Fibroblast of skin of back (primary cell): ENCODE results near the gene POLR1F.

Source experiments
- DNase-seq: peaks from one replicate; pipeline ENCODE4 v3.0.0-alpha.2; 2013

The POLR1F gene

DNA sequence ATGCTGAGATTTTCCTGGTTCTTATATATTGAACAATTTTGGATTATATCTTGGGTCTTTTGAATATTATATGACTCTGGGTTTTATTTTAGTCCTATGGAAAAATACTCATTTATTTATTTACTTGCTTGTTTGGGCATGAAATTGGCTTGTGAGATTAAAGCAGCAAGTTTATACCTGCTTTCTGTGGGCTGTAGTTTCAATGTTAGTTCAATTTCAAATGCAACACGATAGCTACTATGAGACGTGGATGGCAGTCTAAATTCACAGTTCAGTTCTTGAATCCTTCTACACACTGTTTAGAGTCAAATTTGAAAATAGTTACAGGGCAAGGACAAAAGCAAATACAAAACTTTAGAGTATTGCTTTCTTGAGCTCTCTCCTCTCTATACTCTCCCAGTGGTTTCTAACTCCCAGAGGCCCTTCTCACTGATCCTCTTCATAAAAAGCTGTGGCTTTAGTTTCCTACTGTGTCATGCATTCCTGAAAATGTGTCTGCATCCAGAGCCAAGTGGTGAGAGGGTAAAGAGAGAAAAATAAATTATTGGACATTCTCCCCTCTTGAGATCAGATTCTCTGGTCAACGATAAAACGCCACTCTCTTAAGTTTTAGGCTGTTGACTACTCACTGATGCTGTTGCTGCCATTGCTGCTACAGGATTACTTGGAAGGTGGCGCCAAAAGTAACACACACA, 34.4 kb downstream of the POLR1F start:
- peak; percentile 62 for DNase-seq

DNA sequence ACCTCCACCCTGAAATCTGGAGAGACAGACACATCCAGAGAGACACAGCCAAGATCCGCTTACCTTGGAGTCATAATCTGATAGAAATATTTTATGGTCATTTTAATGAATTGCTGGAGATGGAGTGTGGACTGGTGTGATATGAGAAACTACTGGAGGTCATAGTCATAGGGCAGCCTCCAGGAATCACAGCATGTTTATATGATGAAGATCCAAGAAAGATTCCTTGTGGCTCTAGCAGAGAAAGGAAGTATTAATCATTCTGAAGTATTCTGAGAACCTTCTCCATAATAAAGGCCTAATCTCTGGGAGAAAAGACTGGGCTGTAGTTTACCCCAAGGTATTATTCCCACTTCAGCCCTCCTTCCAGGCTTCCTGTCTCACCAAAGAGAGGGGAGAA, 38.0 kb downstream of the POLR1F start:
- DNase-seq: peak; percentile 48

DNA sequence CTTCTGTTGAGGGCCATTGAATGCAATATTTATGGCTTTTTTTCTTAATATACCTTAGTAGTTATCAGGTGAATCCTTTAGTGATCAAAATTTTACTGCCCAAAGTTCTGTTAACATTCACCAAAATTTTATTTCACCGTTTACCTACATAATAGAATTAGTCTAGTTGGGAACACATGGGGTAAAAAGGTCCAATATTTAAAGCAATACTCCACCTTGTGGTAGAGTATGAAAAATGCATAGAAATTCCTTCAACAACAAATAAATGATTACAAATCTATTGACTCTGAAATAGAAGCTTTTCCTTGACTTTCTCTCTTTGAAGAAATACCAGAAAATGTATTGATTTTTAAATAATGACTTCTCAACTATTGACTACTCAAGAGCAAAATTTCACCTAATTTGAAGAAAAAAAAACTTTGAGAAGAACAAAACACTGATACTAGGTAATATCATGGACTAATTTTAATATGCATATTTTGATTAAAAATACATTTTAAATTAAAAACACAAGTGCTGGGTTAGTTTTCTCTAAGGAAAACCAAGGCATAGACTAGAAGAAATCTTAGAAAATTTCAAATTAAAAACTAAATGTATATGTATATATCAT, 43.3 kb downstream of the POLR1F start:
- DNase-seq: peak; percentile 41

DNA sequence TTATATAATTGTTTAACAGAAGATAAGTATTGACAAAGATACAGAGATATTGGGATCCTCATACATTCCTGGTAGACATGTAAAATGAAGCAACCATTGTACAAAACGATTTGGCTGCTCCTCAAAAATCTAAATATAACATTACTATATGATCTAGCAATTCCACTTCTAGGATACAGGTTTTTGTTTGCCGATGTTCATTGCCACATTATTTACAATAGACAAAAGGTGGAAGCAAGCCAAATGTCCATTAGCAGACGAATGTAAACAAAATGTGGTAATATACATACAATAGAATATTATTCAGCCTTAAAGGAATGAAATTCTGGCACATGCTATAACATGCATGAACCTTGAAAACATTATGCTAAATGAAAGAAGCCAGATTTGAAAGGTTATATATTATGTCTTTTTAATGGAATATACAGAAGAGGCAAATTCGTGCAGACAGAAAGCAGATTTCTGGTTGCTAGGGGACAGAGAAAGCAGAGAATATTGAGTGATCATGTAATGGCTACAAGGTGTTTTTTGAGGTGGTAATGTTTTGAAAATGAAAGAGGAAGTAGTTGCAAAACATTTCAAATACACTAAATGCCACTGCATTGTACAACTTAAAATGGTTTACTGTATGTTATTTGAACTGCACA, 44.9 kb downstream of the POLR1F start:
- DNase-seq: no peak

DNA sequence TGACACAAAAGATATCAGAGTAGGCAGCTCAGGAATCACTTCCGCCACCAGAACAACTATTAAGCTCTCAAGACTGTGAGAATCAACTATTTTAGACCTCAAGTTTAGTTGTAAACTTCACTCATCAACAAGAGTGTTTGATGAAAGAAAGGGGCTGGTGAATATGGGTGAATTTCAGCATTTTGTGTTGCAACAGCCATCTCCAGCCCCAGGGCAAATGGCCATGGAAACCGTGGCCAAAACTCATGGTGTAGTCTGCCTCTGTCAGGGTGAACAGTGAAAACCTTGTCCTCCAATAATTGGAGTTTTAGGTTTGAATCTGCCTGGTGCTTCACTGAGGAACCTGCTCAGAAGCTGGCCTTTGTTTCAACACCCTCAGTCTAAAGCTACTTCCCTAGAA, 60.0 kb downstream of the POLR1F start:
- no peak for DNase-seq
